K562 (cell line): ENCODE results near the gene HCAR2. TPM values are rescaled to one million over a fixed set of nuclear protein-coding genes. Genes with fewer than 3 reads are reported as not detected.

ENCODE experiments used
- ATAC-seq: fragments of 200-7000 bp; cut with Tn5 transposase; 3 replicates; pipeline ENCODE4 v1.9.1; 2020; ENCODE audit warnings: moderate library complexity
- BruUV-seq: library from RNA; stranded (reverse); fragments of 400-500 nt; replicated peaks from 2 replicates; lab custom pipeline; 2021; lab: Mats Ljungman, UMichigan
- CTCF ChIA-PET: fragments of 300-600 bp; formaldehyde crosslinking; extraction: SDS; loops from one replicate; lab custom pipeline; 2021; ENCODE audit warnings: low intra/inter-chr PET ratio; lab: Yijun Ruan, JAX
- POLR2A ChIA-PET: fragments of 300-600, 350-650 bp; sonication (Branson Sonifier 250); formaldehyde crosslinking; extraction: SDS; loops from one replicate; lab custom pipeline; 2021; ENCODE audit warnings: antibody characterized with exemption, inconsistent platforms; lab: Yijun Ruan, JAX
- DNase-seq, 4 experiments: peaks; one replicate each; pipeline versions ENCODE4 v3.0.0 to v3.0.0-alpha.2; 2011 to 2018; ENCODE audit warnings: low spot score in 3 of 4, mixed read lengths in 3 of 4; ENCODE audit errors: extremely low read depth in 1 of 4
- FAIRE-seq: peaks from 2 replicates; lab custom pipeline; 2011; peaks lifted over from hg19 to GRCh38; lab: Jason Lieb, UNC
- H2AFZ ChIP-seq: 2 replicates; pipeline ENCODE4 v1.6.0; 2011; ENCODE audit warnings: low read depth, low read length, control low read depth, inconsistent platforms
- H3K27ac ChIP-seq: fragments of 200-600 bp; 3 replicates; pipeline ENCODE4 v1.8.0; 2011; ENCODE audit warnings: low read depth, mild to moderate bottlenecking, control low read depth, inconsistent platforms, low read length, moderate library complexity, mixed read lengths; ENCODE audit errors: extremely low read depth
- H3K27me3 ChIP-seq, 2 experiments: fragments of 300-600 bp in 1 of 2; 2 replicates in 1 of 2; 3 replicates in 1 of 2; pipeline versions ENCODE4 v1.6.0 to v1.8.0; 2011; ENCODE audit warnings: inconsistent platforms in 2 of 2, low read length in 2 of 2, mild to moderate bottlenecking in 1 of 2, mixed read lengths in 1 of 2, moderate library complexity in 1 of 2; ENCODE audit not compliant: control insufficient read depth in 2 of 2, insufficient read depth in 2 of 2
- H3K36me3 ChIP-seq: fragments of 300-600 bp; 3 replicates; pipeline ENCODE4 v1.8.0; 2011; ENCODE audit warnings: mild to moderate bottlenecking, low read length, inconsistent platforms; ENCODE audit not compliant: control insufficient read depth, insufficient read depth
- H3K4me1 ChIP-seq, 2 experiments: fragments of 200-600 bp in 1 of 2; replicated peaks in 1 of 2; 2 replicates in 1 of 2; 3 replicates in 1 of 2; pipeline versions ENCODE4 v1.5.1 to v1.8.0; 2011; ENCODE audit warnings: inconsistent platforms in 2 of 2, low read length in 2 of 2, mild to moderate bottlenecking in 1 of 2, mixed read lengths in 1 of 2, moderate library complexity in 1 of 2; ENCODE audit not compliant: control insufficient read depth in 2 of 2, insufficient read depth in 2 of 2
- H3K4me2 ChIP-seq: 2 replicates; pipeline ENCODE4 v1.6.1; 2011; ENCODE audit warnings: low read length, control low read depth, inconsistent platforms, mixed read lengths; ENCODE audit not compliant: insufficient read depth
- H3K4me3 ChIP-seq: fragments of 200-600 bp; sonication (generic), shearing (Covaris generic); 2 replicates; pipeline ENCODE4 v1.5.1; 2016; ENCODE audit warnings: control low read depth, inconsistent platforms
- H3K79me2 ChIP-seq: fragments of 200-600 bp; 3 replicates; pipeline ENCODE4 v1.8.0; 2011; ENCODE audit warnings: low read length, inconsistent platforms; ENCODE audit not compliant: control insufficient read depth, insufficient read depth
- H3K9ac ChIP-seq, 2 experiments: 2 replicates each; pipeline versions ENCODE4 v1.6.0 to v1.6.1; 2011; ENCODE audit warnings: low read depth in 2 of 2, low read length in 2 of 2, control low read depth in 1 of 2, inconsistent platforms in 1 of 2, mild to moderate bottlenecking in 1 of 2, mixed read lengths in 1 of 2; ENCODE audit not compliant: insufficient read depth in 1 of 2
- H3K9me1 ChIP-seq: one replicate; pipeline ENCODE4 v1.6.0; 2011; ENCODE audit warnings: inconsistent platforms, mild to moderate bottlenecking, low read length, moderate library complexity; ENCODE audit not compliant: control insufficient read depth, insufficient read depth
- H3K9me3 ChIP-seq: replicated peaks from 2 replicates; pipeline ENCODE4 v1.5.1; 2011; ENCODE audit warnings: low read depth, low read length, inconsistent platforms; ENCODE audit not compliant: control insufficient read depth, insufficient read depth
- H4K20me1 ChIP-seq: replicated peaks from 2 replicates; pipeline ENCODE4 v1.6.1; 2011; ENCODE audit warnings: low read length, inconsistent platforms, mixed read lengths; ENCODE audit not compliant: control insufficient read depth, insufficient read depth
- BRD4 ChIP-seq: fragments of 200-600 bp; sonication (generic); IDR thresholded peaks from 2 replicates; pipeline ENCODE4 v1.6.1; 2017; ENCODE audit warnings: inconsistent platforms
- BRF1 ChIP-seq: IDR thresholded peaks from 3 replicates; pipeline ENCODE4 v1.6.1; 2011; ENCODE audit warnings: borderline replicate concordance, mild to moderate bottlenecking; ENCODE audit not compliant: insufficient read length; ENCODE audit errors: extremely low read depth
- CEBPB ChIP-seq: fragments of 450-650 bp; IDR thresholded peaks from 2 replicates; pipeline ENCODE4 v1.6.1; 2016; ENCODE audit warnings: missing genetic modification characterization, missing compliant biosample characterization
- GATA2 ChIP-seq: sonication (generic); formaldehyde crosslinking; IDR thresholded peaks from 2 replicates; pipeline ENCODE4 v1.4.0; 2020; ENCODE audit warnings: mild to moderate bottlenecking, missing genetic modification reagents
- IRF2 ChIP-seq: sonication (generic); formaldehyde crosslinking; IDR thresholded peaks from 2 replicates; pipeline ENCODE4 v1.8.1; 2022; ENCODE audit warnings: mild to moderate bottlenecking, missing genetic modification reagents
- ZNF143 ChIP-seq: sonication (generic); formaldehyde crosslinking; IDR thresholded peaks from 2 replicates; pipeline ENCODE4 v1.9.0; 2022; ENCODE audit warnings: mild to moderate bottlenecking, missing genetic modification reagents
- ZNF551 ChIP-seq: fragments of 250-450 bp; sonication (Bioruptor Pico); IDR thresholded peaks from 2 replicates; pipeline ENCODE4 v1.5.0; 2021; ENCODE audit warnings: mild to moderate bottlenecking, moderate library complexity
- ZNF780A ChIP-seq: fragments of 250-450 bp; sonication (Bioruptor Pico); IDR thresholded peaks from 2 replicates; pipeline ENCODE4 v1.5.0; 2021; ENCODE audit warnings: mild to moderate bottlenecking
- WGBS: fragments of 100-300 bp; shearing (Covaris generic); methylation state at CpG from one replicate; pipeline ENCODE4 v1.1.6; 2016; ENCODE audit warnings: low coverage, mixed read lengths; ENCODE audit not compliant: insufficient coverage; ENCODE audit errors: missing lambda C conversion rate; 5-methylcytosine and 5-hydroxymethylcytosine counted together
- in situ Hi-C: fragments of 300-500 bp; cut with MboI; formaldehyde crosslinking; loops from 4 replicates; pipeline ENCODE4 v1.15.0; 2018; ENCODE audit warnings: inconsistent platforms, mixed read lengths
- intact Hi-C: fragments of 100-400 bp; cut with micrococcal nuclease; formaldehyde crosslinking; loops from 2 replicates; pipeline ENCODE4 v1.14.2; 2022
- polyA plus RNA-seq, 8 experiments: library from polyadenylated mRNA; depleted of rRNA in 4 of 8; stranded (reverse) in 5 of 8; unstranded in 3 of 8; fragments of >200 nt; fragmentation: Nextera tagmentation in 2 of 8; fragmentation: Illumina TruSeq in 1 of 8; extraction: Ambion mirVana in 2 of 8; extraction: Trizol in 1 of 8; gene quantifications; 2 replicates each; pipeline versions ENCODE4 v1.2.1 to v1.2.3, GENCODE V29; 2011 to 2014; ENCODE audit warnings: inconsistent platforms in 1 of 8, missing spikeins in 1 of 8
- total RNA-seq, 7 experiments: library from RNA; depleted of rRNA in 6 of 7; stranded (reverse); fragments of >200 nt in 6 of 7; fragmentation: Illumina TruSeq in 2 of 7; extraction: Trizol in 2 of 7; gene quantifications; 2 replicates each; pipeline versions ENCODE4 v1.2.1 to v1.2.3, GENCODE V29; 2011 to 2021; ENCODE audit warnings: low replicate concordance in 1 of 7
- TF ChIP-seq, protein P1 (sequence below): fragments of 250-450 bp; sonication (Bioruptor Pico); IDR thresholded peaks from 2 replicates; pipeline ENCODE4 v1.8.0; 2022; ENCODE audit warnings: inconsistent platforms

HCAR2 gene
- total and polyA plus RNA-seq, 9 of the 15 experiments (the other 6 are each of a cell fraction or from before 2014, with no cell fraction given) = not detected

DNA sequence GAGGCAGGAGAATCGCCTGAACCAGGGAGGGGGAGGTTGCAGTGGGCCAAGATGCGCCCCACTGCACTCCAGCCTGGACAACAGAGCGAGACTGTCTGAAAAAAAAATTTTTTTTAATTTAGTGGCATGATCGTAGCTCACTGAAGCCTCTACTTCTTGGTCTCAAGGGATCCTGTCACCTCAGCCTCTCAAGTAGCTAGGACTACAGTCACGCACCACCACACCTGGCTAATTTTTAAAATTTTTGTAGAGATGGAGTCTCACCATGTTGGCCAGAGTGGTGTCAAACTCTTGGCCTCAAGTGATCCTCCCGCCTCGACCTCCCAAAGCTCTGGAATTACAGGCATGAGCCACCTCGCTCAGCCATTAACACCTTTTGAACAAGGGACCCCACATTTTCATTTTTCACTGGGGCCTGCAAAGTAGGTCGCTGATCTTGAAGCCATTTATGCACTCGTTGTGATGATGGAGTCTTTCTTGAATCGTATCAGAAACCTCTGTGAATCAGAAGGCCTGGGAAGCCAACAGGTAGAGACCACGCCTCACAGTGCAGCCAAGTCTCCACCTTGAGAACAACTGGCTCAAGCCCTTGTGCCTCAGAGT, 21.6 kb upstream of the HCAR2 start:
- H3K4me1 ChIP-seq = peaks cover 1 to 8% of the 10 kb centered on the region in 2 experiments; a peak in 2 of 5 replicates
- POLR2A ChIA-PET = interaction anchor here (0.5 to 1.6 kb wide), 4 partner anchors 10 to 67 kb away, joined by 3 to 5 read pairs (median 4); partner anchors contain the start of gene DENR

More for the DNA sequence above, 21.6 kb upstream of the HCAR2 start:
- Histone ChIP-seq H3K27ac (no peak overlapping the region), H3K27me3 (peaks cover 9 to 19% of the 10 kb centered on the region in 2 experiments), H2AFZ (no peak overlapping the region), H3K4me2 (no peak overlapping the region), H3K4me3 (no peak overlapping the region), H3K9me1 (no peaks in the 10 kb centered on the region), H3K9ac (no peak overlapping the region), H3K79me2 (no peaks in the 10 kb centered on the region), H3K9me3 (no peaks in the 10 kb centered on the region), H4K20me1 (peaks cover 3% of the 10 kb centered on the region; the same call in 1 of the 2 replicates), H3K36me3 (no peaks in the 10 kb centered on the region)
- FAIRE-seq (no peak), ATAC-seq (no peak), DNase-seq (no peak)
- in situ Hi-C loops (no loop called here), intact Hi-C loops (no loop called here)
- 53% methylated on average over 12 of the region's 12 CpGs for WGBS
- BruUV-seq = no TSS peak
- TF ChIP-seq ZNF780A (CRISPR knock-in tag) = no peak
- TF ChIP-seq CEBPB (tag) = no peak
- TF ChIP-seq ZNF551 (CRISPR knock-in tag) = no peak
- TF ChIP-seq ZNF143 (CRISPR knock-in tag) = no peak
- TF ChIP-seq BRD4 = no peak
- TF ChIP-seq IRF2 (CRISPR knock-in tag) = no peak
- TF ChIP-seq, protein P1, sequence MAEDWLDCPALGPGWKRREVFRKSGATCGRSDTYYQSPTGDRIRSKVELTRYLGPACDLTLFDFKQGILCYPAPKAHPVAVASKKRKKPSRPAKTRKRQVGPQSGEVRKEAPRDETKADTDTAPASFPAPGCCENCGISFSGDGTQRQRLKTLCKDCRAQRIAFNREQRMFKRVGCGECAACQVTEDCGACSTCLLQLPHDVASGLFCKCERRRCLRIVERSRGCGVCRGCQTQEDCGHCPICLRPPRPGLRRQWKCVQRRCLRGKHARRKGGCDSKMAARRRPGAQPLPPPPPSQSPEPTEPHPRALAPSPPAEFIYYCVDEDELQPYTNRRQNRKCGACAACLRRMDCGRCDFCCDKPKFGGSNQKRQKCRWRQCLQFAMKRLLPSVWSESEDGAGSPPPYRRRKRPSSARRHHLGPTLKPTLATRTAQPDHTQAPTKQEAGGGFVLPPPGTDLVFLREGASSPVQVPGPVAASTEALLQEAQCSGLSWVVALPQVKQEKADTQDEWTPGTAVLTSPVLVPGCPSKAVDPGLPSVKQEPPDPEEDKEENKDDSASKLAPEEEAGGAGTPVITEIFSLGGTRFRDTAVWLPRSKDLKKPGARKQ (CRISPR knock-in tag) = no peak
- TF ChIP-seq BRF1 = no peak
- TF ChIP-seq GATA2 (CRISPR knock-in tag) = no peak
- CTCF ChIA-PET = no interaction called here
